Body of pancreas (tissue), 4 donors: ENCODE data around the gene GART.

ENCODE experiments used
- CTCF ChIP-seq, 7 experiments: fragments of 450-650 bp in 4 of 7; fragments of 200-600 bp in 3 of 7; sonication (generic) in 3 of 7; IDR thresholded peaks; one replicate each; pipeline ENCODE4 v1.5.1; 2016 to 2019; ENCODE audit warnings: antibody characterized with exemption in 7 of 7
- POLR2A ChIP-seq, 3 donors: fragments of 450-650 bp; IDR thresholded peaks; one replicate each; pipeline ENCODE4 v1.6.1; 2016; ENCODE audit warnings: antibody characterized with exemption in 3 of 3, mild to moderate bottlenecking in 2 of 3

- TF ChIP-seq POLR2A (IDR thresholded peaks at IDR 0.05) (no peak), CTCF (IDR thresholded peaks at IDR 0.05) (no peak)
Observed at GRCh38 chr21:33488936-33489335, 53.0 kb downstream of the GART start.
